ENCODE measurements around the gene COL4A2. TPM values are rescaled to one million over a fixed set of nuclear protein-coding genes. Genes with fewer than 3 reads are reported as not detected.
"Not testable (repeated sequence)": the region's sequence is repeated elsewhere in the genome, so short reads cannot be mapped to it uniquely, and the experiment has no call there.

The COL4A2 gene
- total RNA-seq, 2 experiments from 2014 or later: not detected

- H3K27me3 Mint-ChIP-seq: peaks cover 24% of the 10 kb centered on the region
- TF ChIP-seq CTCF (IDR thresholded peaks at IDR 0.05): no peak
- intact Hi-C loops (cut with micrococcal nuclease): no loop called here
These were observed 12.3 kb downstream of the COL4A2 start for GRCh38 chr13:110319397-110319773.

GRCh38 chr13:110319774-110320509, 12.9 kb downstream of the COL4A2 start:
- peak; percentile 48 for DNase-seq
- no peak overlapping the region for H3K27ac Mint-ChIP-seq
- no peaks in the 10 kb centered on the region for H3K9me3 Mint-ChIP-seq
- peaks cover 28% of the 10 kb centered on the region for H3K27me3 Mint-ChIP-seq
- POLR2A ChIA-PET: no interaction called here
- intact Hi-C loops (cut with micrococcal nuclease): no loop called here
- TF ChIP-seq CTCF (IDR thresholded peaks at IDR 0.05): no peak
- no peak for ATAC-seq
- no peak overlapping the region for H3K4me3 Mint-ChIP-seq
- no peaks in the 10 kb centered on the region for H3K36me3 Mint-ChIP-seq (ENCODE audit: low read depth)
- CTCF ChIA-PET: no interaction called here
- H3K4me1 Mint-ChIP-seq (ENCODE audit: low read depth): peaks cover 4% of the 10 kb centered on the region

More at GRCh38 chr13:110319397-110319773, 12.3 kb downstream of the COL4A2 start:
- DNase-seq (no peak), ATAC-seq (no peak)
- no peak overlapping the region for H3K27ac Mint-ChIP-seq
- POLR2A ChIA-PET: no interaction called here
- H3K4me1 Mint-ChIP-seq (ENCODE audit: low read depth): peaks cover 4% of the 10 kb centered on the region
- H3K4me3 Mint-ChIP-seq: no peak overlapping the region
- H3K36me3 Mint-ChIP-seq (ENCODE audit: low read depth): no peaks in the 10 kb centered on the region
- CTCF ChIA-PET: no interaction called here
- no peaks in the 10 kb centered on the region for H3K9me3 Mint-ChIP-seq

GRCh38 chr13:110320645-110321044, 13.6 kb downstream of the COL4A2 start:
- ChIA-PET POLR2A (no interaction called here), CTCF (no interaction called here)
- H3K27me3 Mint-ChIP-seq: peaks cover 30% of the 10 kb centered on the region
- no peak overlapping the region for H3K27ac Mint-ChIP-seq
- no peaks in the 10 kb centered on the region for H3K36me3 Mint-ChIP-seq (ENCODE audit: low read depth)
- no peak for ATAC-seq
- H3K4me1 Mint-ChIP-seq (ENCODE audit: low read depth): peaks cover 4% of the 10 kb centered on the region
- H3K4me3 Mint-ChIP-seq: no peak overlapping the region
- intact Hi-C loops (cut with micrococcal nuclease): no loop called here
- no peak for TF ChIP-seq CTCF (IDR thresholded peaks at IDR 0.05)
- no peaks in the 10 kb centered on the region for H3K9me3 Mint-ChIP-seq
- no peak for DNase-seq

GRCh38 chr13:110321573-110321972, 14.5 kb downstream of the COL4A2 start:
- peaks cover 32% of the 10 kb centered on the region for H3K27me3 Mint-ChIP-seq
- H3K36me3 Mint-ChIP-seq (ENCODE audit: low read depth); H3K4me1 Mint-ChIP-seq (ENCODE audit: low read depth); H3K9me3 Mint-ChIP-seq; intact Hi-C loops (cut with micrococcal nuclease); POLR2A ChIA-PET; DNase-seq; CTCF ChIA-PET; H3K4me3 Mint-ChIP-seq; H3K27ac Mint-ChIP-seq; ATAC-seq: not testable (repeated sequence)

- DNase-seq (no peak), ATAC-seq (no peak)
- Mint-ChIP-seq H3K4me1 (ENCODE audit: low read depth) (peaks cover 4% of the 10 kb centered on the region), H3K9me3 (no peaks in the 10 kb centered on the region), H3K27ac (no peak overlapping the region), H3K4me3 (no peak overlapping the region), H3K36me3 (ENCODE audit: low read depth) (no peaks in the 10 kb centered on the region), H3K27me3 (peaks cover 33% of the 10 kb centered on the region)
- TF ChIP-seq CTCF (IDR thresholded peaks at IDR 0.05): no peak
- ChIA-PET POLR2A (no interaction called here), CTCF (no interaction called here)
- intact Hi-C loops (cut with micrococcal nuclease): no loop called here
These were observed 15.2 kb downstream of the COL4A2 start for GRCh38 chr13:110322126-110322827.
